IPS DF 6.9 (cell line): ENCODE results near the gene SLC17A8.

Experiments
- DNase-seq: peaks from one replicate; pipeline ENCODE4 v3.0.0-alpha.2; 2013; ENCODE audit warnings: low read depth, low spot score
- H3K27ac ChIP-seq: one replicate; pipeline ENCODE4 v1.5.1; 2013; ENCODE audit warnings: low read length, control low read depth
- H3K27me3 ChIP-seq: 2 replicates; pipeline ENCODE4 v1.6.1; 2013; ENCODE audit warnings: mild to moderate bottlenecking, low read length; ENCODE audit not compliant: control insufficient read depth, insufficient read depth
- H3K36me3 ChIP-seq: 2 replicates; pipeline ENCODE4 v1.6.1; 2013; ENCODE audit warnings: low read length; ENCODE audit not compliant: control insufficient read depth, insufficient read depth
- H3K4me1 ChIP-seq: 2 replicates; pipeline ENCODE4 v1.6.1; 2013; ENCODE audit warnings: low read length; ENCODE audit not compliant: control insufficient read depth, insufficient read depth
- H3K4me3 ChIP-seq: 2 replicates; pipeline ENCODE4 v1.5.1; 2013; ENCODE audit warnings: mild to moderate bottlenecking, low read length
- H3K9me3 ChIP-seq: 2 replicates; pipeline ENCODE4 v1.6.1; 2013; ENCODE audit warnings: low read length, inconsistent platforms; ENCODE audit not compliant: control insufficient read depth, insufficient read depth
- WGBS: extraction: QIAGEN DNeasy Blood & Tissue Kit; methylation state at CpG from one replicate; pipeline ENCODE4 v1.1.7; 2013; ENCODE audit warnings: mixed read lengths, missing lambda C conversion rate; ENCODE audit not compliant: insufficient read length, insufficient coverage; 5-methylcytosine and 5-hydroxymethylcytosine counted together

SLC17A8 gene

DNA sequence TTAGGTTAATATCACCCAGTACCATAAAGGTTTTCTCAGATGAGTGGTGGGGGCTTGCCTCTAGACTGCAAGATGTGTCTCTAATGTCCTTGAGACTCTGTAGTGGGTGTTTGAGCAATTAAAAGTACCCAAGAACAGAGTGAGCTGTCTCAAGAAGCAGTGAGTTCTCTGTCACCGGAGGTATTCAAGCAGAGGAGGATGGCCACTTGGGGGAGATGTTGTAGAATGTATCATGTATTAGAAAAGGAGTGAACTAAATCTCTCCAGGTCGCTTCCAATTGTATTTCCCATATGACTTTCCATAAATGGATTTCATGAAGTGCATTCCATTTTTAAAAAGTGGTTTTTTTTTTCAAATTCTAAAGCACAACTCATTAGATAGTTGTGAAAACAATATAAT lies 35.0 kb downstream of the SLC17A8 start:
- DNase-seq = no peak
- Histone ChIP-seq H3K9me3 (no peaks in the 10 kb centered on the region), H3K4me3 (no peak overlapping the region), H3K27me3 (no peaks in the 10 kb centered on the region), H3K36me3 (no peaks in the 10 kb centered on the region), H3K4me1 (no peaks in the 10 kb centered on the region), H3K27ac (no peak overlapping the region)
- WGBS = no CpG with 5 or more reads among the region's 2 CpGs

DNA sequence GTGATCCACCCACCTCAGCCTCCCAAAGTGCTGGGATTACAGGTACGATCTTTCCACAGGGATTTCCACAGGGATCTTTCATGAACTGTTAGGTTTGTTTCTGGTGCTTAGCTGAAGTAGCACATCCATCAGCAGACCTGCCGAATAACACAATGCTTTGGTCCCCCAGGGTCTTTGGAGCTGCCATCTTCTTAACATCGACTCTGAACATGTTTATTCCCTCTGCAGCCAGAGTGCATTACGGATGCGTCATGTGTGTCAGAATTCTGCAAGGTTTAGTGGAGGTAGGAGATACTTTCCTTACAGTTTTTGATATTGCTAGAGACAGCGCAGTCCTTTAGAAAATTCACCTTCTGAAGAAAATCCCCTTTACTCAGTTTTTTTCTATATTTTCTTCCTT lies 36.3 kb downstream of the SLC17A8 start:
- Histone ChIP-seq H3K4me1 (no peaks in the 10 kb centered on the region), H3K27ac (no peak overlapping the region), H3K9me3 (no peaks in the 10 kb centered on the region), H3K27me3 (no peaks in the 10 kb centered on the region), H3K36me3 (no peaks in the 10 kb centered on the region), H3K4me3 (no peak overlapping the region)
- WGBS = no CpG with 5 or more reads among the region's 6 CpGs
- DNase-seq = no peak

DNA sequence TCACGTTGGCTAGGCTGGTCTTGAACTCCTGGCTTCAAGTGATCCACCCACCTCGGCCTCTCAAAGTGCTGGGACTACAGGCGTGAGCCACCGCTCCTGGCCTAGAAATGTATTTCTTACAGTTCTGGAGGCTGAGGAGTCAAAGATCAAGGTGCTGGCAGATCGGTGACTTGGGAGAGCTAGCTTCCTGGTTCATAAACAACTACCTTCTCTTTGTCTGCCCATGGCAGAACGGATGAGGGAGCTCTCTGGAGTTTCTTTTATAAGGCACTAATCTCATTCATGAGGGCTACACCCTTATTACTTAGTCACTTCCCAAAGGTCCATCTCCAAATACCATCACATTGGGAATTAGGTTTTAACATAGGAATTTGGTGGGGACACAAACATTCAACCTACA lies 38.9 kb downstream of the SLC17A8 start:
- no peak for DNase-seq
- Histone ChIP-seq H3K4me3 (no peak overlapping the region), H3K36me3 (no peaks in the 10 kb centered on the region), H3K27ac (no peak overlapping the region), H3K4me1 (no peaks in the 10 kb centered on the region), H3K9me3 (no peaks in the 10 kb centered on the region), H3K27me3 (no peaks in the 10 kb centered on the region)
- WGBS = no CpG with 5 or more reads among the region's 6 CpGs

DNA sequence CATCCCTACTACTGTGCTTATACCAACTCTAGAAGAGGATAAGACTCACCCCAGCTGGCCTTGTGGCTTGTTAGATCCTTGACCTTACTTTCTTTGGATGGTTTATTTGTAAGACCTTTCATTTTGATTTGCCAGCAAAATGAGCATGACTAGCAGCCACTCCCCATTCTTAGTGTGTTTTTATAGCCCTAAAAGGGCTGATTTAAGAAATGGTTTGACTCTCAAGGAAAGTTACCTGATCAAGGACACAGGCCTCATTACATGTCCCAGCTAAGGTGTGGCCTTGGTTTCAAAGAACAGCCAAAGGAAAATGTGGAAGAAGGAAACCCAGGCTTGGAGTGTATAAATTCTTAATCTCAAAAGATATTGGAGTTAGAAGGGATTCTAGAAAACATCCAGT lies 41.4 kb downstream of the SLC17A8 start:
- H3K4me1 ChIP-seq = no peaks in the 10 kb centered on the region
- no peak overlapping the region for H3K4me3 ChIP-seq
- no peaks in the 10 kb centered on the region for H3K27me3 ChIP-seq
- DNase-seq = no peak
- H3K9me3 ChIP-seq = no peaks in the 10 kb centered on the region
- H3K36me3 ChIP-seq = no peaks in the 10 kb centered on the region
- H3K27ac ChIP-seq = no peak overlapping the region

DNA sequence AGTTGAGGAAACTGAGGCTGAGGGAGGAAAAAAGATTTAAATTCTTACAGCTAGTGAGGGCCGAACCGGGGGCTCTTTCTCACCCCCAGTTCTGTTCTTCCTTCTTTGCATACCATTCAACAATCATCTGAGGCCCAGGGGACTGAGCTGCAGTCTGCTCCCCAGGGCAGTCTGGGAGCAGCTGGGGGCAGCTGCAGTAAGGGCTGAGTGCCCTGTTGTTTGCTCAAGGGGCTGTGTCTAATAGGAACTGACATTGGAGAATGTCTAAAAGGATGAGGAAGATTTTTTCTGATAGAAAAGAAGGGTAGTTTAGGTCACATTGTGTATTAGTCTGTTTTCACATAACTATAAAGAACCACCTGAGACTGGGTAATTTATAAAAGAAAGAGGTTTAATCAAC lies 42.2 kb downstream of the SLC17A8 start:
- no peaks in the 10 kb centered on the region for H3K36me3 ChIP-seq
- no peaks in the 10 kb centered on the region for H3K4me1 ChIP-seq
- H3K27ac ChIP-seq = no peak overlapping the region
- H3K4me3 ChIP-seq = no peak overlapping the region
- no peaks in the 10 kb centered on the region for H3K9me3 ChIP-seq
- WGBS = no CpG with 5 or more reads among the region's 2 CpGs
- H3K27me3 ChIP-seq = no peaks in the 10 kb centered on the region
- DNase-seq = no peak

DNA sequence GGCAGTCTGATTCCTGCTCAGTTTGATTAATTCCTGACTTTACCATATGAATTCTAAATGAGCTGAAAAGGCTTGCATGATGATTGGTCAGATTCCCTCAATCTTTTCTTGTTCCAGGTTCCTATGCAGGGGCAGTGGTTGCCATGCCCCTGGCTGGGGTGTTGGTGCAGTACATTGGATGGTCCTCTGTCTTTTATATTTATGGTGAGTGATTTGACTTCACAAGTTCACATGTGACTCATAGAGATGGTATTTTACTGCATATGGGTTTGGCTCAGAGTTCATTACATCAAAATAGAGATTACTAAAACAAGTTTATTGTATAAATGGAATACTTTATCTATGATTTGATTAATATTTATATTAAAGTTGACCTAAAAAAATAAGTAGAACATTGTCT lies 44.8 kb downstream of the SLC17A8 start:
- no peaks in the 10 kb centered on the region for H3K27me3 ChIP-seq
- no peak overlapping the region for H3K4me3 ChIP-seq
- H3K4me1 ChIP-seq = no peaks in the 10 kb centered on the region
- no peak for DNase-seq
- no peak overlapping the region for H3K27ac ChIP-seq
- no peaks in the 10 kb centered on the region for H3K36me3 ChIP-seq
- no peaks in the 10 kb centered on the region for H3K9me3 ChIP-seq

DNA sequence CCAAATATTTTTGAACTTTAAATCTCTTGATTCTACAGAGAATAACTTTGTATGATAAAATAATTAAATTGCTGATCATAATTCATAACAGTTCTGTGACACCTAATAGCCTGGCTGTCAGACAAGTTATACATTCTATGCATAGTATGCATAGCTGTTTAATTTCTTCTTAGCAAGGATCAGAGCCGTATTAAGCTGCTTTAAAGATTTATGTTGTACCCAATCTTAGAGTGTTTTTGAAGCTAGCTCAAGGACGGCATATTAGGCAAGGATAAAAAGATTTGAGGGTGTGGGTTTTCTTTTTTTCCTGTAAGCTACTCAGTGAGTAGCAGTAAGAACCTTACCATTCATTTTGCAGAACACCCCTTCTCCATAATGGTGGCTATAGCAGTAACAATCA lies 45.9 kb downstream of the SLC17A8 start:
- no peaks in the 10 kb centered on the region for H3K9me3 ChIP-seq
- no peak for DNase-seq
- H3K4me1 ChIP-seq = no peaks in the 10 kb centered on the region
- WGBS = no CpG with 5 or more reads among the region's 2 CpGs
- no peak overlapping the region for H3K27ac ChIP-seq
- no peaks in the 10 kb centered on the region for H3K27me3 ChIP-seq
- no peaks in the 10 kb centered on the region for H3K36me3 ChIP-seq
- H3K4me3 ChIP-seq = no peak overlapping the region

DNA sequence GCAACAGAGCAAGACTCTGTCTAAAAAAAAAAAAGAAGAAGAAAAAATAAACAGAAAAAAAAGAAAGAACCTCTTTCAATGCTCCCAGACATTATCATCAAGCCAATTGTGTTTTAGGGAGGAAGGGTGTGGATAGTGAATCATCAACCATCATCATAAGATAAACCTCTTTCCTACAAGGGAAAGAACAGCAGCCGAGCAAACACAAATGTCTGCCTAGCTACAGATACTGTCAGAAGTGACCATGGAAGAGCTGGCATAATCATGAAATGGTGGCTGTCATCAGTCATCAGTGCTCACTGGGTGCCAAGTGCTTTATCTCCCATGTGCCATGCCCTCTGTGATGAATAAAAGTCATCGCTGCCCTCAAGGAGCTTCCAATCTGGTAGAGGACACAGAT lies 46.6 kb downstream of the SLC17A8 start:
- Histone ChIP-seq H3K36me3 (no peaks in the 10 kb centered on the region), H3K27me3 (no peaks in the 10 kb centered on the region), H3K9me3 (no peaks in the 10 kb centered on the region), H3K4me3 (no peak overlapping the region), H3K27ac (no peak overlapping the region), H3K4me1 (no peaks in the 10 kb centered on the region)
- WGBS = no CpG with 5 or more reads among the region's 2 CpGs
- no peak for DNase-seq

DNA sequence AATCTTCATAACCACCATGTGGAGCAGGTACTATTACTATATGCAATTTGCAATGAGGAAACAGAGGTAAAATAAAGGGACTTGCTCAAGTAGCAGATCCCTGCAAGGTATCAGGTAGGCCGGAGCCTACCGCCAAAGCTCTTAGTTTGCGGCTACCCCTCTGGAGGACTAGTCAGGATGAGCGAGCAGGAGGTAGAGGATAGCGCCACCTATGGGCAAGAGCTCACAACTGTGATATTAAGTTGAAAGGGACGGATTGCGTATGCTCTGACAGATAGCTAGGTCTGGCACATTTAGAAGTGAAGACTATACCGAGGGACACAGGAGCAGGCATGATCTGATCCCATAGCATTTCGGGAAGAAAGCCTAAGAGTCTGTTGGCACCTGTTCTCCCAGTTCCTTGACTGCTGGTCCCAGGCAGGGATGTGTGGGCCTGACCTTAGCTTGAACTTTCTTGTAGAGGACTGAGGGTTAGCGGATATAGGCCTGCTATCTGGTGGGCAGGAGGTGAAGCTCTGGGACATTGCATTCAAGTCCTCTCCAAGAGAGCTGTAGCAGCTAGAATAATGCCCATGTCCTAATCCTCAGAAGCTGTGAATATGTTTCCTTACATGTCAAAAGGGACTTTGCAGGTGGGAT lies 48.0 kb downstream of the SLC17A8 start:
- no peaks in the 10 kb centered on the region for H3K27me3 ChIP-seq
- no peak overlapping the region for H3K4me3 ChIP-seq
- H3K27ac ChIP-seq = no peak overlapping the region
- H3K36me3 ChIP-seq = no peaks in the 10 kb centered on the region
- H3K4me1 ChIP-seq = no peaks in the 10 kb centered on the region
- no CpG with 5 or more reads among the region's 10 CpGs for WGBS
- DNase-seq = peak; percentile 83
- H3K9me3 ChIP-seq = no peaks in the 10 kb centered on the region

DNA sequence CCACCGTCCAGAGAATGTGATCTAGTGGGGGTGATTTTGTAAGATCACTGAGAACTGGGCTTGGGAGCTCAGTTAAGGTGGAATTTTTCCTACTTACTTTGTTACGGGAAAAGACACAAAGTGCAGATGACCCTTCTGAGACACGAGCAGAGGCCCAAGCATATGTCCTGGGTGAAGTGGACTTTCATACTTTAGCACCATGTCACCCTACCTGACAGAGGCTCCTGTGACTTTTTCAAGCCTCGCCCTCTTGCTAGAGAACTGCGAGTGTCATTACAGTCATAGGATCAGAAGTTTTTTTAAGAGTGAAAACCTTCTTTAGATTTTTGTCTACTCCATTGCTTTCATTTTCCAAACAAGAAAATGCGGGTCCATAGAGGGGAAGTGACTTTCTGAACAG lies 56.1 kb downstream of the SLC17A8 start:
- Histone ChIP-seq H3K4me3 (no peak overlapping the region), H3K4me1 (no peaks in the 10 kb centered on the region), H3K9me3 (no peaks in the 10 kb centered on the region), H3K36me3 (no peaks in the 10 kb centered on the region), H3K27ac (no peak overlapping the region), H3K27me3 (no peaks in the 10 kb centered on the region)
- no peak for DNase-seq
- WGBS = no CpG with 5 or more reads among the region's 6 CpGs

DNA sequence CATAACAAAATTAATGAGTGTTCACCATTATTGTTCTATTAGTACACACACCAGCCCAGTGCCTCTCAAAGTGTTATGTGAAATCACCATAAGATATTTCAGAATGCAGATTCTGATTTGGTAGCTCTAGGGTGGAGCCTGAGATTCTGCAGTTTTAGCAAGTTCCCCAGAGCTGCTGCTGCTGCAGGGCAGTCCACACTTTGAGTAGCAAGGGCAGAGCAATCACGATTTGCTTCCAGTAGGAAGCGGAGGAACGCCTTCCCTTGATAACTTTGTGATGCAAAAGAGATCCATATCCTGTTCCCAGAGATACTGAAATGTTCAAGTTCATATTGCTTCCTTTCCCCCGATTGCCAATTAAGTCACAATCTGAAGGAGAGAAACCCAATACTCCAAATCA lies 57.9 kb downstream of the SLC17A8 start:
- no peaks in the 10 kb centered on the region for H3K4me1 ChIP-seq
- H3K27me3 ChIP-seq = no peaks in the 10 kb centered on the region
- no peak for DNase-seq
- no peaks in the 10 kb centered on the region for H3K9me3 ChIP-seq
- H3K27ac ChIP-seq = no peak overlapping the region
- no peaks in the 10 kb centered on the region for H3K36me3 ChIP-seq
- H3K4me3 ChIP-seq = no peak overlapping the region
- no CpG with 5 or more reads among the region's 4 CpGs for WGBS
